GM19452 (cell line): ENCODE measurements around the gene PSAPL1.

Source experiments
- ATAC-seq: cut with Tn5 transposase; IDR thresholded peaks from one replicate; pipeline ENCODE4 v1.9.1; 2021; ENCODE audit not compliant: unreplicated experiment

Gene PSAPL1

GRCh38 chr4:7384003-7384928, 50.5 kb downstream of the PSAPL1 start:
- no peak for ATAC-seq

GRCh38 chr4:7383266-7383665, 51.5 kb downstream of the PSAPL1 start:
- no peak for ATAC-seq

- ATAC-seq, result no peak
Measured at GRCh38 chr4:7382634-7383014, 52.1 kb downstream of the PSAPL1 start.

GRCh38 chr4:7381890-7382633, 52.7 kb downstream of the PSAPL1 start:
- no peak for ATAC-seq

- no peak for ATAC-seq
Measured at GRCh38 chr4:7381221-7381889, 53.4 kb downstream of the PSAPL1 start.
